HG03439 (cell line): ENCODE results near the gene RFX3.
"Not testable (repeated sequence)": the region's sequence is repeated elsewhere in the genome, so short reads cannot be mapped to it uniquely, and the experiment has no call there.

Source experiments
- ATAC-seq: cut with Tn5 transposase; IDR thresholded peaks from one replicate; pipeline ENCODE4 v1.9.1; 2021; ENCODE audit warnings: mild to moderate bottlenecking, moderate library complexity; ENCODE audit not compliant: unreplicated experiment

Gene RFX3

DNA sequence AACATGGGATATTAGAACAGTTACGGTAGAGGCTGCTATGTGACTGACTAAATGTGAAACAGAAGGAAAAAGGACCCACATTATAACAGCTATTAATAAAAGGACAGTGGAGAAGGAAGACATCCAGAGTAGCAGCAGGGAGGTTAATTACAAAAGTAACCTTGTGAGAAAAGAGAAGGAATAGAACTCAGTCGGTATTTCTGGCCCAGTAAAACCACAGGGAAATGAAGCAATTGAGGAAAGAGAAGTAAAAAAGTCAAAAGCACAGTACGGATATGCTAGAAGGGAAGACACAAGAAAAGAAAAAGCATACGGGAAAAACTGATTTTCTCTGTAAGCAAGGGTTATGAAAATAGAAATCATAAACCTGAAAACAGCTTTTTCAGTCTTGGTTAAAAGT is 164.7 kb downstream of the RFX3 start:
- no peak for ATAC-seq

GRCh38 chr9:3360245-3360644 is 165.6 kb downstream of the RFX3 start:
- ATAC-seq, result no peak

DNA sequence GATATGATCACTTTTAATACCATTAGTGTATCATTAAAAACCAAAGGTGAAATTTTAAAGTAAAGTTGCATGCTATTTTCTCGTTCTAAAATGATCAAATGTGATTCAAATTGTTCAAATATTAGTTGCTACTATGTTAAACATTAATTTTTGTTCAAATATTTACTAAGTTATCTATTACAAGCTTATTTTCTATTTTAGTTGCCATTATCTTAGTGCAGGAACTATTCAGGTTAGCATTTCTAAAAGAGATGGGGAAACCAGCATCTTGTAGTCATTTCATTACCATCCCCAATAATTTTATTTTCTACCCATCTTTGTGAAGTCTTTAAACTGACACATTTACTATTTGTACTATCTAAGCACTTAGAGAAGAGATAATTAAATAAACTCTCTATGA is 166.0 kb downstream of the RFX3 start:
- no peak for ATAC-seq

DNA sequence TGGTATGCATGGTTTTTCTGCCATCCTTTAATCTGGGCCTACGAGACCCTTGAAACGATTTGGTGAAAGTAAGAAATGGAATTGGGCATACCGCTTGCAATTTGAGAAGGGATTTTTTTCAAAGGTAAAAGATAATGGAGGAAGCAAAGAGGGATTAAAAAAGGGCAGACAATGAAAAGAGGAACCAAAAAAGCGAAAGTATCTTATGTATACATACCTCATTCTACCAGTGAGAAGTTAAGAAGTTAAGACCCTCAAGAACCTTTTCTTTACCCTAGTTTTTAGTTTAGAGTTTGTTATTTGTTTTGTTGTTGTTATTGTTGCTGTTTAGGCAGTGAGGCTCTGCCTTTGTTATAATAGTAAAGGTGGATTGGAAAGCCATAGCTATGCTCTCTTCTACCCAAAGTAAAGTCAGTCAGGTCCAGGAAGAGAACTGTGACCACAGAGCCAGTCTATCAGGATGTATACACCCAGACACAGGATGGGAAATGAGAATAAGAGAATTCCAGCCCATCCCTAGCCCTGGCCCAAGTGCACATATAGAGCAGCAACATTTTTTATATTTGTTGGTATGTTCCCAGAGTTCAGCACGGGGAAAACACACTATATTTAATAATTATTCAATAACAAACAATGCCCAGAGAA is 166.6 kb downstream of the RFX3 start:
- ATAC-seq, result no peak

DNA sequence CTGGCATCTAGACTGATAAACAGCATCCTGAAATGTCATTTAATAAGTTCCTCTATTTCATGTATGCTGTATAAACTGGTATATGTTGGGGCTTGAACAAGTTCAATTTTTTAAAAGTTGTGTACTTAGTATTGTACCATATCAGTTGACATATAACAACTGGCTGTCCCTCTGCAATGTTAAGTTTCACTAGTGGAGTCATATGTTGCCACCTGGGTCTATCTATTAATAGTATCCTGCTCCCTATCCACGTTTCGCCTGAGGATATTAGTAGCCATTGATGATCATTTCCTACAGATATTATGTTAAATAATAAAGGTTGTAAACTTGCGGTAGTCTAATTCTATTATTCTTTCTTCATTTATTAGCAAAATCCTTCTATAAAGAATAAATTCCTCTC is 177.6 kb downstream of the RFX3 start:
- ATAC-seq, result no peak

GRCh38 chr9:3346549-3346948 is 179.3 kb downstream of the RFX3 start:
- no peak for ATAC-seq

DNA sequence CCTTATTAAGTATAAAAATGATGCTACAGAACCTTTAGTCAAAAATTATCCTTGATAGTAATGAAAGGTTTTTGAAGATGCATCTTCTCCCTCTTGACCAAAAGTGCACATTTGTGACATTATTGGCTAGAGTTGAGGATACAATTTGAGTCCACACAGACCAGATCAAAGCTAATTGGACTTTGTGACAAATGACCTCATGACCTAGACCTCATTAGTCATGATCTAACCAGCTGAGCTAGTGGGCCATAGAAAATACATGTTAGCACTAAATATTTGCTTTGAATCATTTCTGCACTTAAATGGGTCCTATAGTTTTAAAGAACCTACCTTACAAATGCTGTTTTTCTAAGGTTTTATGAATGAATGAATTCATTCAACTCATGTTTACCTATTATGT is 182.1 kb downstream of the RFX3 start:
- no peak for ATAC-seq

- ATAC-seq, result no peak
Observed at GRCh38 chr9:3342159-3342777, 183.5 kb downstream of the RFX3 start.

DNA sequence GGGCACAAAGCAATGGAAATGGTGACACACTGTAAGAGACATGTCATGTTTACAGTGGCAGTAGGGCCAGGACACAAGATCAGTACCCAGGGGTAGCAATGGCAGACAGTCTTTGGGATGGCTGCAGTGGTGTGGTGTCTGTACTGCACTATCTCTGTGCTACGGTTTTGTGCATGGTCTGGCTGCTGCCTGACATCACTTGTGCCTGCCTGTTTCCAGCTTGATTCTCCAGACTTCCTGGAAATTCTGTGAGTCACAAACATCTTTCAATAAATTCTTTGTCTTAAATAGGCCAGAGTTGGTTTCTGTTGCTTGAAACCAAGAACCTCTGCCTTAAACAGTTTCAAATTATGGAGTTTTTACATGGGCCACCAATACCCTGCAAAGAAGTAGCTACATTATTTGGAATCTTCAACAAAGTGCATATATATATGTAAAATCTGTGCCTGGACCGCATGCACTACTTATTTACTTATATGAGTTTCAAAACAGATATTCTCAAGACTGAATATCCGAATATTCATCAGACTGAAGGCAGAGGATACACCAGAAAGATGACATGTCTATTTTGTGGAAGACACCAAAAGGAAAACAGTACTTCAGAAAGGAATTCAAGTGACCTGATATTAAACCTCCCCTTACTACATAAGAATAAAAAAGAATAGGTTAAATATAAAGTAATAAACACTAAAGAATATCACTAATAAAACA is 188.1 kb downstream of the RFX3 start:
- no peak for ATAC-seq

- no peak for ATAC-seq
Observed at GRCh38 chr9:3336951-3337350, 188.8 kb downstream of the RFX3 start.

GRCh38 chr9:3332802-3333201 is 193.0 kb downstream of the RFX3 start:
- ATAC-seq, result no peak

- no peak for ATAC-seq
Observed at GRCh38 chr9:3331801-3332200, 194.0 kb downstream of the RFX3 start.

DNA sequence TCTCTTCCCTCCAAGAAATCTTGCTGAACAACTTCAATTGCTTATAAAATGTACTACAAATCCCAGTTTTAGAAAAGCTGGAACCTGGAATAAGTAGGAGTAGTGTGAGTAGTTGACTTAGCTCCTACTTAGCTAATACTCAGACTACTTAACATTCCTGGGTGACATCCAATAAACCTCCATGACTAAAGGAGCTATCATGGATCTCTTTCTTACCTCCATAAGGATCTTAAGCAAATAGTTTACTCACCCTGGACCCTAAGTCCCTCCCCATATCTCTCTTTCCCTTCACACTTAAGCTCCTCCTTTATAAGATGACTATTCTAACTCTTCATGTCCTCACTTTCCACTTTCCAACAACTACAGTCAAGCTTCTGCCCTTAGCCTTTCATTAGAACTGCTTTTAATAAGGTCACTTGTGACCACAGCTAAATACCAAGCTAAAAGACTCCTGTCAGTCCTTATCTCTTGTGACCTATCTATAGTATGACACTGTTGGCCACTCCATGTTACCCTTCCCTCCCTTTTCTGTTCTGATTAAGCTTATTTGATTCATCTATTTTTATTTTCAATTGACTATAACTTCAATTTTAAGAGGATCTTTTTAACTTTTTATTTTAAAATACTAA is 194.9 kb downstream of the RFX3 start:
- no peak for ATAC-seq

DNA sequence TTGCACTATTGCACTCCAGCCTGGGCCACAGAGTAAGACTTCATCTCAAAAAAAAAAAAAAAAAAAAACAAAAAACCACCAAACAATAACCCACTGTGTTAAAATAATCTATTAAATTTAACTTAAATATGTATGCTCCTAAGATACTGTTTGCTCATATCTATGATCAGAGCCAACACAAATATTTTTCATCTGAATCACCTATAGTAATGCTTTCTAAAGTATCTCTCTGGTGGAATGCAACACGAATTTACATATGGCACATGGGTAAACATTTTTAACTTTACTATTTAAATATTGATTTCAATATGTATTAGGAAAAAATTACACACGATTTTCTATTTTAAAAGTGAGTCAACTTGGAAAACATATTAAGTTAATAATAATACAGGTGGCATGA is 196.4 kb downstream of the RFX3 start:
- no peak for ATAC-seq

DNA sequence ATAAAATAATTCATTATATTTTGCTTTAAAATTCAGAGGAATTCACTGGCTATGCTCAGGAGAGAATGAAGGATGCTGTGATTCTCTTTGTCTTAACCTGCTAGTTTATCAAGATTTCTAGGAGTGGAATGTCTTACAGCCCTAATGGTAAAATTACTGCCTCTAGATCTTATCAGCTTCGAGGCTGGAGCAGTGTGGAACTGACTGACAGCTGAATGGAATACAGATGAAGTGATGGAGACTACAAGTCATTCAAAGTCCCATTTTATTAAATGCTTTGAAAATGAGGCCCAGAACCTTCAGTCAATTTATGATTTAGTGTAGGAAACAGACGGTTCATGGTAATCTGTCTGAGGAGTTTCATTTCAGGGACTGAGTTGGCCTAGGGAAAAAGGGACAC is 202.1 kb downstream of the RFX3 start:
- ATAC-seq, result no peak

DNA sequence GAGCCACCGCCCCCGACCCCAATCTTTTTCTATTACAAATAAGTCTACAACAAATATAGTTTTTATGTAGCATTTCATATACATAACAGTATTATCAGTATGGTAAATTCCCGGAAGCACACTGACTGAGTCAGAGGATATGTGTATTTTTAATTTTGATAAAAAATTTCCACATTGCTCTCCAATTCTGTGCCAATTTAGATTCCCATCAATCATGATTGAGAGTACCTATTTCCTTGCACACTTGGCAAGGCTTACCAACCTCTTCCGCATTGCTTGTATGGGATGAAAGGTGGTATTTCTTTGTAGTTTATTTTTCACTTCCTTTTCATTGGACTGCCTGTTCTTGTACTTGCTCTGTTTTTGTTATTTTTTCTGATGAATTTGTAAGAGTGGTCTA is 204.6 kb downstream of the RFX3 start:
- no peak for ATAC-seq

DNA sequence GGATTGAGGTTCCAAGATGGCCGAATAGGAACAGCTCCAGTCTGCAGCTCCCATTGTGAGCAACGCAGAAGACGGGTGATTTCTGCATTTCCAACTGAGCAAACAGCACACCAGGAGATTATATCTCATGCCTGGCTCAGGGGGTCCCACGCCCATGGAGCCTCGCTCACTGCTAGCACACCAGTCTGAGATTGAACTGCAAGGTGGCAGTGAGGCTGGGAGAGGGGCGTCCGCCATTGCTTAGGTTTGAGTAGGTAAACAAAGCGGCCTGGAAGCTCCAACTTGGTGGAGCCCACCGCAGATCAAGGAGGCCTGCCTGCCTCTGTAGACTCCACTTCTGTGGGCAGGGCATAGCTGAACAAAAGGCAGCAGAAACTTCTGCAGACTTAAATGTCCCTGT is 213.2 kb downstream of the RFX3 start:
- not testable (repeated sequence) for ATAC-seq

DNA sequence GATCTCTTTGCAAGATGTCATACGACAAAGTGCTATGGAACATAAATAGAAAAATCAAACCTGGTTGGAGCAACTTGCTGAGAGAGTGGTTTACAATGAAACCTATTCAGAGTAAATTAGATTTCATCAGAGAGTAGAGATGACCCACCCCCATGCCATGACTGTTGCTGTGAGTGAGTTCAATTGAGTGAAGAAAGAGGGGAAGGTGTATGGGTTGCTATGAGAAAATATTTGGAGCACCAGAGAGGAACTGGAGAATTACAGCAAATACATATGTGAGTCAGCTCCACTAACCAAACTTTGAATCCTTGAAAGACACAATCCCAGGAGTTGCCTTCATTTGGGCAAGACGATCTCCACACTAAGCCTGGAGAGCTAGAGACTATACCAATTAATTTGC is 217.2 kb downstream of the RFX3 start:
- no peak for ATAC-seq

- ATAC-seq, result not testable (repeated sequence)
Observed at GRCh38 chr9:3304388-3304787, 221.4 kb downstream of the RFX3 start.

GRCh38 chr9:3299872-3300271 is 225.9 kb downstream of the RFX3 start:
- ATAC-seq, result peak; percentile 81

DNA sequence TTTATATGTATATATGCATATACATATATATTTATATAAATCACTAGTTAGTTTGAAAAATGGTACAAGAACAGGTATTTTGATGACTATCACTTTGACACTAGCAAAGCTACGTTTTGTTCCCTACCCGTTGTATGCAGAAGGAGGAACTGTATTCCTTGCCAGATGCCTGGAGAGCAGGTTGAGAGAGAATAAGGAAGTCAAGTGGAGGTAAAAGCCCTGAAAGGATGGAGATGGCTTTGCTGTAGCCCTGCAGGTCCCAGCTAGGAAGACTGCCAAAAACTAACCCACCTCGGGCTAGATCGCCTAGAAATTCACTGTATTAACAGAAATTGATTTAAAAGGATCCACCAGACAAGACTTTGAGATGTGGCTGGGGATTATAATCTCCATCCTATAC is 229.3 kb downstream of the RFX3 start:
- ATAC-seq, result no peak

DNA sequence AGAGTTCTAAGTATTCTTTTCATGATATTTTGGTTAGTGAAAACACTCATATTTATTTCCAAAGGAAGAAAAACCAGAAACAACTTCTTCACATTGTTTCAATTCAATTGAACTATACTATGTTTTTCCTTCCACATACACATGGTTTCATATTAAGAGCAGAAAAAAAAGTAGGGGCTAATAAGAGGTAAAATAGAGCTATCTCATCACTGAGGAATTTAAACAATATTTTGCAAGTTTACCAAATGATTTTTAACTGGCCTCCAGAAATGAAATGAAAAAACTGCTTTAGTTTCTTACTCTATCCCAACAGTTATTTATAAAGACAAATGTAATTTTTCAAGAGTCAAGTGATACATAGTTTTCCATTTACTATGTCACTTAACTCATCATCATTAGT is 233.5 kb downstream of the RFX3 start:
- no peak for ATAC-seq
